GM20000 (cell line): ENCODE measurements around the gene CD247.

ENCODE experiments used
- DNase-seq: peaks from one replicate; pipeline ENCODE4 v3.0.0; 2012; ENCODE audit warnings: low spot score
- TF ChIP-seq, protein P1 (sequence below): IDR thresholded peaks from 2 replicates; pipeline ENCODE4 v1.5.1; 2012; ENCODE audit warnings: mild to moderate bottlenecking, control low read depth; ENCODE audit errors: extremely low read depth, missing control alignments

The CD247 gene

DNA sequence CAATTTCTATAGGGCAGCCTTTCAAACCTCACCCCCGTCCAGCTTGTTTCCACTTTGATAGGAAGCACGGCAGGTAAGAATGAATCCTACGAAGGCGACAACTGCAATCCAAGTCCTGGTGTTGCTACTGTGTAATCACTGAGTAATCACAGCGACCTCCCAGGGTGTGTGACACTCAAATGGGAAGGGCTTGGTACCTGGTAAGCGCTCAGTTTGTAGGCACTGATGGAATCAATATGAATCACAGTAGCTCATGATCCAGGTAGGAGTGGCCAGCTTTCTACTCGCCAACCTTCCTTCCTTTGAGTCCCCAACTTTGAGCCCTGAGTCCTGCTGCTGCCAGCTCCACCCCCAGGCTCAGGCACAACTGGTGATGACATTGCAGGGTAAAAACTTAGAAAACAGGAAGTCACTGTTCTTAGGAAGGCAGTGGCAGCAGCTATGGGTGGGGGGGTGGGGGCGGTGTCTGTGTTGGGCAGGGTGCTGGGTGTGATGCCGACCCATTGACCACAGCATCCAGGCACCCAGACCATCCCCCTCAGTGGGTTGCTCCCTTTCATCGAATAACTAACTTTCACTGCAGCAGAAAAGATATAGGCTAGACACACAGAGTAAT lies 70.7 kb downstream of the CD247 start:
- no peak for DNase-seq
- TF ChIP-seq, protein P1, sequence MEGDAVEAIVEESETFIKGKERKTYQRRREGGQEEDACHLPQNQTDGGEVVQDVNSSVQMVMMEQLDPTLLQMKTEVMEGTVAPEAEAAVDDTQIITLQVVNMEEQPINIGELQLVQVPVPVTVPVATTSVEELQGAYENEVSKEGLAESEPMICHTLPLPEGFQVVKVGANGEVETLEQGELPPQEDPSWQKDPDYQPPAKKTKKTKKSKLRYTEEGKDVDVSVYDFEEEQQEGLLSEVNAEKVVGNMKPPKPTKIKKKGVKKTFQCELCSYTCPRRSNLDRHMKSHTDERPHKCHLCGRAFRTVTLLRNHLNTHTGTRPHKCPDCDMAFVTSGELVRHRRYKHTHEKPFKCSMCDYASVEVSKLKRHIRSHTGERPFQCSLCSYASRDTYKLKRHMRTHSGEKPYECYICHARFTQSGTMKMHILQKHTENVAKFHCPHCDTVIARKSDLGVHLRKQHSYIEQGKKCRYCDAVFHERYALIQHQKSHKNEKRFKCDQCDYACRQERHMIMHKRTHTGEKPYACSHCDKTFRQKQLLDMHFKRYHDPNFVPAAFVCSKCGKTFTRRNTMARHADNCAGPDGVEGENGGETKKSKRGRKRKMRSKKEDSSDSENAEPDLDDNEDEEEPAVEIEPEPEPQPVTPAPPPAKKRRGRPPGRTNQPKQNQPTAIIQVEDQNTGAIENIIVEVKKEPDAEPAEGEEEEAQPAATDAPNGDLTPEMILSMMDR: no peak

DNA sequence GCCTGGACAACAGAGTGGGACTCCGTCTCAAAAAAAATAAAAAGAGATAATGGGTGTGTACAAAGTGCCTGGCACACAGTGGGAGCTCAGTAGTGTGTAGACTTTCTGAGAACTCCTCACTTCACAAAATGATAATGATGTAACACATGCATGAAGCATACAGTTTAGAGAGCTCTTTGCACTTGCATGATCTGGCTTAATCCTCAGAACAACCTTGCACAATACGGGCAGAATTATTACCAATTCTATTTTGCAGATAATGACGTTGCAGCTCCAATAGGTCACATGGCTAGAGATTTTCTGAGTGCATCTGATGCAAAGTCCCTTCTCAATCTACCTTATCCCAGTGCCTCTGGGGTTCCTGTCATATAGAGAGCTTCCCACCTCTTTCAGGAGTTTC lies 71.4 kb downstream of the CD247 start:
- TF ChIP-seq, protein P1: no peak
- no peak for DNase-seq

DNA sequence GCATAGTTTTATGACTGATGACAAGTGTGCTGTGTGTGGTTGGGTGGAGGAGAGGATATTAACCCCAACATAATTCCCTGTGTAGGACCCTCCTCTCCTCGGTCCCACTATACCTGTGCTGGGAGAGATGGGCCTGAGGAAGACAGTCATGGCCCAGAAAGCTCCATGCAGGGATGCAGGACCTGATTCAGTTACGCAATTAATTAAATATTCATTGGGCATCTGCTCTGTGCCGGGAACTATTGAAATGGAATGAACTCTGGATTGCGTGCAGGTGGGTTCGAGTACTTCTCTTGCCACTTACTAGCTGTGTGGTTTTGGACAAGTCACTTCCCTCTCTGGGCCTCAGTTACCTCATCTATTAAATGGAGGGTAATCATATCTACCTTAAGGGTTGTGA lies 74.6 kb downstream of the CD247 start:
- TF ChIP-seq, protein P1: no peak
- no peak for DNase-seq

DNA sequence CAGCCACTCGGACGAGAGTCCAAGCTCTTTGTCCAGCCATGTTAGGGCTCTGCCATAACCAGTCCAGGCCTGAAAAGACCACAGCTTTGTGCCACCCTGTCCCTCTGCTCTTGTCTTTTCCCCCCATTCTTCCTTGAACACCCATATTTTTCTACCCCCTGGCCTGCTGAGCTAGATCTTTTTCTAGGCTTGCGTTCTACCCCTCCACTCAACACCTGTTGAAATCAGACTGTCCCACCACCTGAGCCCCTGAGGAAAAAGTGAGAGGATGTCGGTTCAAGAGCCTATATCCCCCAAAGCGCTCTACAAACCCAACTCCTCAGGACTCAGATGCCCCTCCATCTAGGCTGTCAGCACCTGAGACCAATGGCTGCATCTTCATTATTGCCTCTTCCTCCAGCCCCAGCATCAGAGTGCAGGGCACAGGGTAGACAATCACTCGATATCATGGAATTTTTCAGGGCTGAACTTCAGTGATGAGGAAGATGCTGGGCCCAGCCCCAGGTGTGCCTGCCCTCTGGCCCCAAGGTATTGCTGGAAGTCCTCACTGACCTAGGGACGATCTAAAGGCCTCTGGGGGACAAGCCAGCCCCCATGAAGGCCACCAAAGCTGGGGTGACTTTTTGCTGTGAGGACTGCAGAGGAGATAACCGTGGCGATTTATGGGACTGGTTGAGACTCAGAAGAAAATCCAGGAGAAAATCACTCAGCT lies 75.3 kb downstream of the CD247 start:
- no peak for DNase-seq
- TF ChIP-seq, protein P1: no peak

DNA sequence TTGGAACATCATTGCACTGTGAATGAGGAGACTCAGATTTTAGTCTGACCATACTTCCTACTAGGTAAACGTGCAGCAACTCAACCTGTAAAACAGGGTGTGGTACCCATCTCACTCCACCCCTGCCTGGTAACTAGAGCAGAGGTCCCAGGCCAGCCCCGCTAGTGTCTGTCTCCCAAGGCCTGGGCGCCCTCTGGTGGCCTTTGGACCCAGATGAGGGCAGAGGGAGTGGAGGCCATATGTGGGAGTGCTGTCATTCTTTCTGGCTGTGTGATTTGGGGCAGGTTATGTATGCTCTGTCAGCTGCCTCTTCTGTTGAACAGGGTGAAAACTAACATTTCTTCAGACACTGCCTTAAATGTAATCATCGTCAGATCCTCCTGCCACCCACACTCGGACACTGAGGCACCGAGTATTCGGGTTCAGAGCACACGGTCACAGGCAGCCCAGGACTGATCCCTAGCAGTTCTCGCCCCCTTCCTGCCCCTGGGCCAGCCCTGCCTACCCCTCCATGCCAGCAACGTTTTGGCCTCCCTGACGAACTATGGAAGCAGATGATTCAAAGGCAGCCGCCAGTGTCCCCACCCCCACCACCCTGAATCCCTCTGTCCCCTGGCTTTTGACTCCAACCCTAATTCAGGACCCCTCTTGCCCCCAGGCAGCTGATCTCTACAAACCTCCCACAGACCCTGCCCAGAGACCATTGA lies 76.0 kb downstream of the CD247 start:
- TF ChIP-seq, protein P1: peak; percentile 66
- DNase-seq: peak; percentile 88

DNA sequence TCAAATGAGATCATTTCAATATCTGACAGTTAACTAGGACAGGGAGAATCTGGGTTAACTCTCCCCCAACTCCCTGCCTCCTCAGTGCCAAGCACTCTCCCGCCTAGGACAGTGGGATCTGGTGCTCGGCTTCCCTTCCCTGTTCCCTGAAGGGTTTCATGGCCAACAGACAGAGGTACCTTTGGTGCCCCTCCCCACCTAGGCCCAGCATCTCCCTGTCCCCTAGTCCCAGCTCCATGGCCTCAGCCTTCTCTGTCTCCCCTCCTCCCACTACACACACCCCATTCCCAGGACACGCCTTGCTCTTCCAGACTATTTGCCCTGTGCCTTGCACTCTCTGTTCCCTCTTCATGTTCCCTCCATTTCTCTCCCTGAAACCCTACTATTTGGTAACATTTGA lies 77.1 kb downstream of the CD247 start:
- no peak for DNase-seq
- TF ChIP-seq, protein P1: no peak

DNA sequence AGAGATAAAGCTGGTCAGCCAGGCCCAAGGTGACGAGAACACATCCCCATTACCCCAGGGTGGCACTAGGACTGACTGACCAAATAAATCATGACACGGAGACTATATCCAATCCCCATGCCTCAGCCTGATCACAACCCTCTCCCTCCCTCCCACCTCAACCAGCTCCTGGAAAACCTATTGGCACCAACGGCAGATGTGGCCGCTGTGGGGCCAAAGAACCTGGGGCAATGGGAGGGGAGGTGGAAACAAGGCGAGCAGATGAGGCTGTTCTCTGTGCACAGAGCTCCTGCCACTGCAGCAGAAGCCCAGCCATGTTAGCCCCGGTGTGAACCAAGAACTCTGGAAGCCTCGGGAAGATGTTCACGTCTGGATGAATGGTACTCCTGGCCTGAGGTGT lies 77.6 kb downstream of the CD247 start:
- TF ChIP-seq, protein P1: no peak
- DNase-seq: no peak
